Endothelial cell (in vitro differentiated cells): ENCODE data around the gene OPRD1. TPM values are rescaled to one million over a fixed set of nuclear protein-coding genes. Genes with fewer than 3 reads are reported as not detected.

Experiments used
- DNase-seq: peaks from one replicate; pipeline ENCODE4 v3.0.0; 2021; ENCODE audit warnings: low spot score
- H3K27ac Mint-ChIP-seq: one replicate; pipeline ENCODE4 v1.8.0; 2021; ENCODE audit warnings: mixed read lengths, inconsistent platforms; ENCODE audit not compliant: unreplicated experiment
- H3K27me3 Mint-ChIP-seq: one replicate; pipeline ENCODE4 v1.8.0; 2021; ENCODE audit warnings: mild to moderate bottlenecking, moderate library complexity, mixed read lengths, inconsistent platforms; ENCODE audit not compliant: unreplicated experiment
- H3K36me3 Mint-ChIP-seq: one replicate; pipeline ENCODE4 v1.8.0; 2021; ENCODE audit warnings: mild to moderate bottlenecking, low read depth, mixed read lengths, inconsistent platforms; ENCODE audit not compliant: unreplicated experiment
- H3K4me1 Mint-ChIP-seq: one replicate; pipeline ENCODE4 v1.8.0; 2021; ENCODE audit warnings: mild to moderate bottlenecking, mixed read lengths, inconsistent platforms; ENCODE audit not compliant: unreplicated experiment
- H3K4me3 Mint-ChIP-seq: one replicate; pipeline ENCODE4 v1.8.0; 2021; ENCODE audit warnings: mild to moderate bottlenecking, mixed read lengths, inconsistent platforms; ENCODE audit not compliant: unreplicated experiment
- H3K9me3 Mint-ChIP-seq: one replicate; pipeline ENCODE4 v1.8.0; 2021; ENCODE audit warnings: mixed read lengths, inconsistent platforms; ENCODE audit not compliant: unreplicated experiment
- total RNA-seq: library from RNA; stranded (reverse); fragmentation: NEBNext Ultra II Directional; extraction: Animal tissue kit (Norgen Biotek cat#: 25700); gene quantifications from one replicate; pipeline ENCODE4 v1.2.1, GENCODE V29; 2021; ENCODE audit not compliant: unreplicated experiment
- TF ChIP-seq, protein P1 (sequence below): fragments of 200-600 bp; sonication (generic); IDR thresholded peaks from one replicate; pipeline ENCODE4 v1.5.0; 2021; ENCODE audit warnings: antibody characterized with exemption; ENCODE audit not compliant: unreplicated experiment

The OPRD1 gene
- total RNA-seq, 1 donor from 2014 or later, result 9.7 TPM

DNA sequence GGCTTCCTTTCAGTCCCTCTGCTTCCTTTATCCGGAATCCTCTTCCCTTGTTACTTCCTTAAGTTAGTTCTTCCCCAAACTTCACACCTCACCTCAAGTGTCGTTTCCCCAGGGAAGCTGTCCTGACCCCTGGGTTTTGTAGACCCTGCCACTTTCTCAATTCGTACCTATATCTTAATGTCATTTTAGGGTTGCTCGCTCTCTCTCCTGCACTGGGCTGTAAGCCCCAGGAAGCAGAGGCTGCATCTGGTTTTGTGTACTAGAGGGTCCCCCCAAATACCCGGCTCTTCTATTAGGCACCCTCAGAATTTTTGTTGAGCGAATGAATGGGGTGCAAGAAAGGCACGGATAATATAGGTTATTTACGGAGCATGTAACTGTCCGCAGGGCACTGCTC lies 603 bp upstream of the OPRD1 start:
- H3K4me3 Mint-ChIP-seq, result peak overlapping the region; percentile 67
- no peaks in the 10 kb centered on the region for H3K36me3 Mint-ChIP-seq
- peaks cover 6% of the 10 kb centered on the region for H3K27me3 Mint-ChIP-seq
- no peak for DNase-seq
- peak overlapping the region; percentile 57 for H3K27ac Mint-ChIP-seq
- TF ChIP-seq, protein P1, sequence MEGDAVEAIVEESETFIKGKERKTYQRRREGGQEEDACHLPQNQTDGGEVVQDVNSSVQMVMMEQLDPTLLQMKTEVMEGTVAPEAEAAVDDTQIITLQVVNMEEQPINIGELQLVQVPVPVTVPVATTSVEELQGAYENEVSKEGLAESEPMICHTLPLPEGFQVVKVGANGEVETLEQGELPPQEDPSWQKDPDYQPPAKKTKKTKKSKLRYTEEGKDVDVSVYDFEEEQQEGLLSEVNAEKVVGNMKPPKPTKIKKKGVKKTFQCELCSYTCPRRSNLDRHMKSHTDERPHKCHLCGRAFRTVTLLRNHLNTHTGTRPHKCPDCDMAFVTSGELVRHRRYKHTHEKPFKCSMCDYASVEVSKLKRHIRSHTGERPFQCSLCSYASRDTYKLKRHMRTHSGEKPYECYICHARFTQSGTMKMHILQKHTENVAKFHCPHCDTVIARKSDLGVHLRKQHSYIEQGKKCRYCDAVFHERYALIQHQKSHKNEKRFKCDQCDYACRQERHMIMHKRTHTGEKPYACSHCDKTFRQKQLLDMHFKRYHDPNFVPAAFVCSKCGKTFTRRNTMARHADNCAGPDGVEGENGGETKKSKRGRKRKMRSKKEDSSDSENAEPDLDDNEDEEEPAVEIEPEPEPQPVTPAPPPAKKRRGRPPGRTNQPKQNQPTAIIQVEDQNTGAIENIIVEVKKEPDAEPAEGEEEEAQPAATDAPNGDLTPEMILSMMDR, result no peak
- H3K4me1 Mint-ChIP-seq, result peaks cover 34% of the 10 kb centered on the region
- H3K9me3 Mint-ChIP-seq, result no peaks in the 10 kb centered on the region

DNA sequence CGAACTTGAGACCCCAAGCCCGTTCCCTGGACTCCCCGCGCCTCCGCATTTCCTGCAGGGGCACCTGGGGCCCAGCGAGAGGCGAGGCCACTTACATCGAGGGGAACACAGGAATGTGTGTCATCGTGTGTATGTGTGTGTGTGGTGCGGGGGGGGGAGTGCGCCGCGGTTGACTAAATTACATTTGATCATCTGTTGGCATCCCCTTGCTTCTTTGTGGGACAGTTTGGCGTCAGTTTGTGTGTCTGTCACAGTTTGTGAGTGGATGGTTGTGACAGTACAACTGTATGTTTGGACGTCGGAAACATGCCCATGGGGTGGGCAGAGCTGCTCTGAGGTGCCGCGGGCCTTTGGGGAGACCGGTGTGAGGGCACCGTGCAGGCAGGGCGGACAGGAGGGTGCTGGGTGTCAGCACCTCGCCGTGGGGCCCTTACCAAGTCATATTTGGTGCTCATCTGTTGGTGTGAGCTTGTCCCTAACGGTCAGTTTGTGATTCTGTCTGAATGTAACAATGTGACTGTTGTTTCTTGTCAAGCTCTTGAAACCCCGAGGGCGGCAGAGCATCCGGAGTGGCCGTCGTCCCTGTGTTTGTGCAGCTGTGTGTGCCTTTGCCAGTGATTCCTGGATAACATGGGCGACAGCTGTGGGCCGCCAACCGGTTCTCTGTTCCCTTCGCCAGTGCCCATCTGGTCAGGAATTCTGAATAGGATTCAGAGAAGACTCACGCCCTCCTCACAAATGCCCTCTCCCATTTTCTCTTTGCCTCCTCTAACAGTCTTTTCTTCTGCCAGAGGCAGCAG lies 899 bp downstream of the OPRD1 start:
- no peak for DNase-seq
- no peaks in the 10 kb centered on the region for H3K9me3 Mint-ChIP-seq
- TF ChIP-seq, protein P1, result no peak
- peaks cover 39% of the 10 kb centered on the region for H3K4me1 Mint-ChIP-seq
- H3K27me3 Mint-ChIP-seq, result peaks cover 6% of the 10 kb centered on the region
- no peak overlapping the region for H3K27ac Mint-ChIP-seq
- H3K36me3 Mint-ChIP-seq, result no peaks in the 10 kb centered on the region
- peak overlapping the region; percentile 81 for H3K4me3 Mint-ChIP-seq

DNA sequence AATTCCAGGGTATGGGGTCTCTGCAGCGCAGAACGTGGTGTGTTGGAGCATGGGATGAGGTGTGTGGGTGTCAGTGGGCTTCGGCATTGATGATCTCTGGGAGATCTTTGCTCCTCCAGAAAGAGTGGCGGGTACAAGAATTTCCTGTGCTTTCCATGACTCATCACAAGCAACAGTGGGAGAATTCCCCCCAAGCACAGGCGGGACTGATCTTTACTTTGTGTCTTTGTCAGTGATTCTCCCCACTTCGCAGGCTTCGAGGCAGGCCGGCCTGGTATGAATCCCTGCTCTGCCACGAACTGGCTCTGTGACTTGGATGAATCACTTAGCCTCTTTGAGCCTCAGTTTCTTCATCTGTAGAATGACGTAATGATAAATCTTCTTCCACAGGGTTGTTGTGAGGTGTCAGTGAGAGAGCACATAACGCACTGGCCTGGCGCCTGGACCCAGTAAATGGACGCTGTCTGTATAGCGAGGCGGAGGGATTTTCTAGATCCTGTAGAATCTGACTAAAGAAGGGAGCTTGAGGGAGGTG lies 2.0 kb downstream of the OPRD1 start:
- H3K4me3 Mint-ChIP-seq, result peak overlapping the region; percentile 74
- H3K4me1 Mint-ChIP-seq, result peaks cover 39% of the 10 kb centered on the region
- H3K9me3 Mint-ChIP-seq, result no peaks in the 10 kb centered on the region
- DNase-seq, result no peak
- peaks cover 6% of the 10 kb centered on the region for H3K27me3 Mint-ChIP-seq
- no peak overlapping the region for H3K27ac Mint-ChIP-seq
- TF ChIP-seq, protein P1, result no peak
- H3K36me3 Mint-ChIP-seq, result no peaks in the 10 kb centered on the region

DNA sequence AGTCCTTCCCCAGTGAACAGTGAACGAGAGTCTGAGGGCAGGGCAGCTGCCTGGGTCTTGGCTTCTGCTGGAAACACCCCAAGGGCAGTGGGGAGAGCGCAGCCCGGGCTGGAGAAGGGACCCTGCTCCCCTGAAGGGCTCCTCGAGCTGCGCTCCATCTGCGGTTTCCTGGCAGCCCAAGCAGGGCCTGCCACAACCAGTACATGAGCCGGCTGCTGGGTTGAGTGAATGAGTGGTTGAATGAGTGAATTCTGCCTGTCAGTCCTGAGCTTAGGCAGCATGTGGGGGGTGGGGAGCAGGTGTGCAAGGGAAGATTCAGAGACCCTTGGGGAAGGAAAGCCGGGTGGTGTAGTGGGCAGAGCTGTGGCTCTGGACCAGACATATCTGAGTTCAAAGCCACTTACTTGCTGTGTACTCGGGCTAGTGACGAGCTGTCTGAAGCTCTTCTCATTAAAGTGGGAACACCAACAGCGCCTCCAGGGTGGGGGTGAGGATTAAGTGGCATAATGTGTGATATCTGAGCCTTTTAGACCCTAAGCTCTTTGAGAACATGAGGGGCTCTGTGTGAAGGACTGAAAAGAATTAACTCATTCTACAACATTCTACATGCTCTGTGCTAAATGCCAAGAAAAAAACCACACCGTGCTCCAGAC lies 3.7 kb downstream of the OPRD1 start:
- H3K4me1 Mint-ChIP-seq, result peaks cover 33% of the 10 kb centered on the region
- TF ChIP-seq, protein P1, result no peak
- DNase-seq, result no peak
- H3K4me3 Mint-ChIP-seq, result no peak overlapping the region
- H3K27ac Mint-ChIP-seq, result no peak overlapping the region
- no peaks in the 10 kb centered on the region for H3K9me3 Mint-ChIP-seq
- H3K36me3 Mint-ChIP-seq, result no peaks in the 10 kb centered on the region
- peaks cover 4% of the 10 kb centered on the region for H3K27me3 Mint-ChIP-seq

DNA sequence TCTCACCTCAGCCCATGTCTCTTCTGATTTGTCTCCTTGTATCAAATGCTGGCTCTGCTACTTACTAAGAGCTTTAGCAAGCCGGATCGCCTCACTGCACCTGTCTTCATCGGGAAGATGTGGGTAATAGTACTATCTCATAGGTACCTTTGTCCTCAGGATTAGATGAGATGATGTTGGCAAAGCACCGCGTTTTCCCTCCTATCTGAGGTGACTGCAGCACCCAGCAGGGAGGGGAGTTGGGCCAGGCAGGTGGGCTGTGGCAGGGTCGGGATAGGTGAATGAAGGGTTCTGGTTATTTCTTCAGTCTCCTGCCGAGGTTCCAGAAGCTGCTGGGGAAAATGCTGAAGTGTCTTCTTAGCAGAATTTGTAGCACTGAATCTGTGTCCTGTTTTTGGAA lies 5.2 kb downstream of the OPRD1 start:
- Mint-ChIP-seq H3K4me3 (no peak overlapping the region), H3K36me3 (no peaks in the 10 kb centered on the region), H3K9me3 (no peaks in the 10 kb centered on the region), H3K27me3 (peaks cover 4% of the 10 kb centered on the region), H3K4me1 (peaks cover 22% of the 10 kb centered on the region), H3K27ac (no peak overlapping the region)
- no peak for DNase-seq
- TF ChIP-seq, protein P1, result no peak
